Hematopoietic multipotent progenitor cell treated with erythropoietin and hydrocortisone succinate and interleukin-3 and kit ligand, for 8 days (in vitro differentiated cells): ENCODE data around the gene PDE11A.
A peak's percentile ranks its signal among the peaks of the same experiment; 100 is the strongest.
"Not testable (repeated sequence)": the region's sequence is repeated elsewhere in the genome, so short reads cannot be mapped to it uniquely, and the experiment has no call there.

Experiments
- DNase-seq: peaks from one replicate; pipeline ENCODE4 v3.0.0-alpha.2; 2015

PDE11A gene

GRCh38 chr2:178074123-178075005 lies 1.8 kb upstream of the PDE11A start:
- peak; percentile 21 for DNase-seq

GRCh38 chr2:178072000-178072382 lies 586 bp downstream of the PDE11A start:
- DNase-seq: no peak

- no peak for DNase-seq
These were observed 1.8 kb downstream of the PDE11A start for GRCh38 chr2:178070824-178071223.

GRCh38 chr2:178069551-178069950 lies 3.0 kb downstream of the PDE11A start:
- DNase-seq: no peak

GRCh38 chr2:178068823-178069454 lies 3.6 kb downstream of the PDE11A start:
- no peak for DNase-seq

GRCh38 chr2:178066890-178067669 lies 5.5 kb downstream of the PDE11A start:
- no peak for DNase-seq

GRCh38 chr2:178066324-178066723 lies 6.3 kb downstream of the PDE11A start:
- DNase-seq: no peak

GRCh38 chr2:178059681-178060080 lies 12.9 kb downstream of the PDE11A start:
- DNase-seq: no peak

GRCh38 chr2:178059111-178059510 lies 13.5 kb downstream of the PDE11A start:
- no peak for DNase-seq

GRCh38 chr2:178057179-178057680 lies 15.3 kb downstream of the PDE11A start:
- DNase-seq: no peak

GRCh38 chr2:178056345-178056744 lies 16.2 kb downstream of the PDE11A start:
- DNase-seq: no peak

GRCh38 chr2:178051257-178051656 lies 21.3 kb downstream of the PDE11A start:
- not testable (repeated sequence) for DNase-seq

- no peak for DNase-seq
These were observed 25.2 kb downstream of the PDE11A start for GRCh38 chr2:178047391-178047790.

- no peak for DNase-seq
These were observed 27.7 kb downstream of the PDE11A start for GRCh38 chr2:178044836-178045235.

- no peak for DNase-seq
These were observed 29.3 kb downstream of the PDE11A start for GRCh38 chr2:178043266-178043665.

- DNase-seq: not testable (repeated sequence)
These were observed 39.0 kb downstream of the PDE11A start for GRCh38 chr2:178033583-178033982.

- no peak for DNase-seq
These were observed 43.2 kb downstream of the PDE11A start for GRCh38 chr2:178029342-178029741.

GRCh38 chr2:178025551-178026185 lies 46.9 kb downstream of the PDE11A start:
- no peak for DNase-seq

GRCh38 chr2:178018141-178018540 lies 54.4 kb downstream of the PDE11A start:
- no peak for DNase-seq

- no peak for DNase-seq
These were observed 56.0 kb downstream of the PDE11A start for GRCh38 chr2:178016612-178017011.

- DNase-seq: no peak
These were observed 59.9 kb downstream of the PDE11A start for GRCh38 chr2:178012639-178013038.

GRCh38 chr2:178009813-178010212 lies 62.8 kb downstream of the PDE11A start:
- no peak for DNase-seq
